Mammary epithelial cell (primary cell): ENCODE measurements around the gene C2CD3.
"Not testable (repeated sequence)": the region's sequence is repeated elsewhere in the genome, so short reads cannot be mapped to it uniquely, and the experiment has no call there.

ENCODE experiments used
- CTCF ChIP-seq, 2 donors: IDR thresholded peaks in 1 of 2; conservative IDR thresholded peaks in 1 of 2; 2 replicates each; pipeline ENCODE4 v1.5.1; 2011 to 2012; ENCODE audit warnings: inconsistent platforms in 2 of 2, low read length in 2 of 2, mild to moderate bottlenecking in 2 of 2, control low read depth in 1 of 2, low read depth in 1 of 2; ENCODE audit not compliant: insufficient read depth in 1 of 2; ENCODE audit errors: extremely low read depth in 1 of 2
- EZH2 ChIP-seq: IDR thresholded peaks from 2 replicates; pipeline ENCODE4 v1.6.1; 2012; ENCODE audit warnings: low read length, inconsistent platforms, borderline replicate concordance

GRCh38 chr11:74063628-74064027 lies 107.2 kb downstream of the C2CD3 start:
- TF ChIP-seq CTCF (conservative IDR thresholded peaks at IDR 0.05 in 1 of 2, IDR thresholded peaks at IDR 0.05 in 1 of 2; ENCODE audit: extremely low read depth in 1 of 2, insufficient read depth in 1 of 2, low read depth in 1 of 2, low read length in 2 of 2); EZH2: not testable (repeated sequence)
